ENCODE results near the gene SALL1.

The SALL1 gene

GRCh38 chr16:51139568-51139967, 11.5 kb downstream of the SALL1 start:
- no peaks in the 10 kb centered on the region for H3K27me3 ChIP-seq (ENCODE audit: control insufficient read depth, insufficient read depth, low read length)
- H3K9me3 ChIP-seq (ENCODE audit: control insufficient read depth, insufficient read depth, low read depth, low read length), result no peaks in the 10 kb centered on the region
- H3K4me1 ChIP-seq (ENCODE audit: control insufficient read depth, insufficient read depth, low read length), result peaks cover 16% of the 10 kb centered on the region
- H3K36me3 ChIP-seq (ENCODE audit: control insufficient read depth, insufficient read depth, low read length), result peaks cover 82% of the 10 kb centered on the region
- no peak overlapping the region for H3K4me3 ChIP-seq (ENCODE audit: low read depth, low read length)
- no peak overlapping the region for H3K27ac ChIP-seq (ENCODE audit: low read depth, low read length)
- no peak overlapping the region for H3K9ac ChIP-seq (ENCODE audit: low read length)

DNA sequence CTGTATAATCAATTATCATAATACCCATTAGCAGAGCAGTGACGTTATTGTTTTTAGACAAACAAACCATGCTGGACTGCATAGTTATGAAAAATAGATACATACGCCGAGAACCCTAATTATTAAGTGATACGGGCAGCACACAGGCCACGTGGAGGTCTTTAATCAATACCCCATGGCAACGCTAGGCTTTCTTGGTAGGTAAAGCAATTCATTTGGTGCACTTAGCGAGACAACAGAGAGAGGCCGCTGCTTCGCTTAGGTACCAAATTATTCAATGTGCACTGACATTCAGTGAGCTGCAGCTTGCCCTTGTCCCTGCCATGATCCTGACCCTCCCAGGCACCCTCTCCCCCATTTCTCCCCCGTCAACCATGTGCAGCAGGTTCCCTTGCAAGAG, 12.9 kb downstream of the SALL1 start:
- H3K36me3 ChIP-seq (ENCODE audit: control insufficient read depth, insufficient read depth, low read length), result peaks cover 80% of the 10 kb centered on the region
- H3K9ac ChIP-seq (ENCODE audit: low read length), result no peak overlapping the region
- H3K4me1 ChIP-seq (ENCODE audit: control insufficient read depth, insufficient read depth, low read length), result peaks cover 10% of the 10 kb centered on the region
- H3K4me3 ChIP-seq (ENCODE audit: low read depth, low read length), result no peak overlapping the region
- H3K27me3 ChIP-seq (ENCODE audit: control insufficient read depth, insufficient read depth, low read length), result no peaks in the 10 kb centered on the region
- no peaks in the 10 kb centered on the region for H3K9me3 ChIP-seq (ENCODE audit: control insufficient read depth, insufficient read depth, low read depth, low read length)
- no peak overlapping the region for H3K27ac ChIP-seq (ENCODE audit: low read depth, low read length)

- H3K4me1 ChIP-seq (ENCODE audit: control insufficient read depth, insufficient read depth, low read length), result peaks cover 17% of the 10 kb centered on the region
- H3K27ac ChIP-seq (ENCODE audit: low read depth, low read length), result no peak overlapping the region
- H3K9me3 ChIP-seq (ENCODE audit: control insufficient read depth, insufficient read depth, low read depth, low read length), result no peaks in the 10 kb centered on the region
- H3K36me3 ChIP-seq (ENCODE audit: control insufficient read depth, insufficient read depth, low read length), result peaks cover 70% of the 10 kb centered on the region
- no peaks in the 10 kb centered on the region for H3K27me3 ChIP-seq (ENCODE audit: control insufficient read depth, insufficient read depth, low read length)
- H3K9ac ChIP-seq (ENCODE audit: low read length), result no peak overlapping the region
- H3K4me3 ChIP-seq (ENCODE audit: low read depth, low read length), result no peak overlapping the region
These were observed 14.0 kb downstream of the SALL1 start for GRCh38 chr16:51137097-51137496.

- Histone ChIP-seq H3K27me3 (ENCODE audit: control insufficient read depth, insufficient read depth, low read length) (no peaks in the 10 kb centered on the region), H3K9ac (ENCODE audit: low read length) (no peak overlapping the region), H3K4me1 (ENCODE audit: control insufficient read depth, insufficient read depth, low read length) (peaks cover 17% of the 10 kb centered on the region), H3K4me3 (ENCODE audit: low read depth, low read length) (peak overlapping the region; percentile 61), H3K27ac (ENCODE audit: low read depth, low read length) (no peak overlapping the region), H3K36me3 (ENCODE audit: control insufficient read depth, insufficient read depth, low read length) (peaks cover 48% of the 10 kb centered on the region), H3K9me3 (ENCODE audit: control insufficient read depth, insufficient read depth, low read depth, low read length) (no peaks in the 10 kb centered on the region)
These were observed 16.2 kb downstream of the SALL1 start for GRCh38 chr16:51134876-51135275.

DNA sequence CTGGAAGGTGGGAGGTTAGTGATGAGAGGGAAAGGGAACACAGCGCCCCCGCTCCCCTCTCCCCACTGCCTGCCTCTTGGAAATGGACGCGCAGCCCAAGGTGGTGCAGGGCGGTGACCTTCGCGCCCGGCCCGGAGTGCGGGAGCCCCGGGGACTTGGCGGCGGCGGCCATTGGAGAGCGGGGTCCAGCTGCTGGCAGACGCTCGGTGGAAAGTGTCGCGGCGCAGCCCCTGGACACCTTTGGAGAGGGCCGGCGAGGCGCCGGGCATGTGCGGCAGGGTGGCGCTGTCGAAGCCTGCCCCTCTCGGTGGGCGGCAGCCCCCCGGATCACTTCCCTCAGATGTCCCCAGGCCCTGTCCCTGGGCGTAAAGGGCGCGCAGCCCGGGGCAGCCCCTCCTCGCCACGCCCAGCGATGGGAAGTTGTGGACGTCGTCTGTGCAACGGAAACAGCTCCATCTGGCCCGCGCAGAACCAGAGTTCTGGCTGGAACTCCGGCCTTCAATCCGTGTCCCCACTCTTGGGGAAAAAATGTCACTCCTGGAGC, 16.7 kb downstream of the SALL1 start:
- H3K4me3 ChIP-seq (ENCODE audit: low read depth, low read length), result peak overlapping the region; percentile 61
- peaks cover 18% of the 10 kb centered on the region for H3K4me1 ChIP-seq (ENCODE audit: control insufficient read depth, insufficient read depth, low read length)
- no peak overlapping the region for H3K9ac ChIP-seq (ENCODE audit: low read length)
- H3K9me3 ChIP-seq (ENCODE audit: control insufficient read depth, insufficient read depth, low read depth, low read length), result no peaks in the 10 kb centered on the region
- no peak overlapping the region for H3K27ac ChIP-seq (ENCODE audit: low read depth, low read length)
- H3K36me3 ChIP-seq (ENCODE audit: control insufficient read depth, insufficient read depth, low read length), result peaks cover 43% of the 10 kb centered on the region
- H3K27me3 ChIP-seq (ENCODE audit: control insufficient read depth, insufficient read depth, low read length), result no peaks in the 10 kb centered on the region

- H3K27me3 ChIP-seq (ENCODE audit: control insufficient read depth, insufficient read depth, low read length), result no peaks in the 10 kb centered on the region
- H3K27ac ChIP-seq (ENCODE audit: low read depth, low read length), result peak overlapping the region; percentile 49; the same call in 1 of the 2 replicates
- peaks cover 36% of the 10 kb centered on the region for H3K36me3 ChIP-seq (ENCODE audit: control insufficient read depth, insufficient read depth, low read length)
- H3K9me3 ChIP-seq (ENCODE audit: control insufficient read depth, insufficient read depth, low read depth, low read length), result no peaks in the 10 kb centered on the region
- H3K4me1 ChIP-seq (ENCODE audit: control insufficient read depth, insufficient read depth, low read length), result peaks cover 25% of the 10 kb centered on the region
- H3K9ac ChIP-seq (ENCODE audit: low read length), result no peak overlapping the region
- peak overlapping the region; percentile 61 for H3K4me3 ChIP-seq (ENCODE audit: low read depth, low read length)
These were observed 17.4 kb downstream of the SALL1 start for GRCh38 chr16:51133688-51134087.

- no peak overlapping the region for H3K9ac ChIP-seq (ENCODE audit: low read length)
- H3K9me3 ChIP-seq (ENCODE audit: control insufficient read depth, insufficient read depth, low read depth, low read length), result no peaks in the 10 kb centered on the region
- peaks cover 25% of the 10 kb centered on the region for H3K4me1 ChIP-seq (ENCODE audit: control insufficient read depth, insufficient read depth, low read length)
- peak overlapping the region; percentile 61 for H3K4me3 ChIP-seq (ENCODE audit: low read depth, low read length)
- H3K36me3 ChIP-seq (ENCODE audit: control insufficient read depth, insufficient read depth, low read length), result peaks cover 31% of the 10 kb centered on the region
- H3K27ac ChIP-seq (ENCODE audit: low read depth, low read length), result peak overlapping the region; percentile 49; the same call in 1 of the 2 replicates
- no peaks in the 10 kb centered on the region for H3K27me3 ChIP-seq (ENCODE audit: control insufficient read depth, insufficient read depth, low read length)
These were observed 17.9 kb downstream of the SALL1 start for GRCh38 chr16:51133183-51133582.

DNA sequence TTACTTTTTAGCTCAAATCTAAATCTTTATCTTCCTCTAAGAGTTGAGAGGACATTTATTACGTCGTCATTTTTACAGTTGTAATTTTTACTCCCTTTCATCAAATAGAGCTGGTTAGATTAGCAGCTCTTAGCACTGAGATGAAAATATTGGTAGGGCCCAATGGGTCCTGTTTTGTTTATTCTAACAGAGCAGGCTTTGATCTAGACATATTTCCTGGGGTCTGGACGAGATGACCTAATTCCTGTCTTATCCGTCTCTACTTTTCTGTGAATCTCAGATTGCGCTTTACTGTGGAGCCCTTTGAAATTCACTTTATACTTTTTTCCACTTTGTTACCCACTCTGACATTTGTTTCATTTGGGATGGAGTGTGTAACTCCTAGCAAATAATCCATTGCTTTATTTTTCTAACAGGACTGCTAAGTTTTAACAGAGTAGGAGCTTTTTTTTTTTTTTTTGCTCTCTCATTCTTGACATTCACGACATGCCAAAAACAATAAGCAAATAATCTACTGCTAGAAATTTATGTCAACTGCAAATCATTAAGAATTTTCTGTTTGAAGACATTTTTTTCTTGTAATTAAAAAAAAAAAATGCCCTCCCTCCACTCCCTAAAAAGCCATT, 18.5 kb downstream of the SALL1 start:
- peaks cover 25% of the 10 kb centered on the region for H3K4me1 ChIP-seq (ENCODE audit: control insufficient read depth, insufficient read depth, low read length)
- H3K27ac ChIP-seq (ENCODE audit: low read depth, low read length), result no peak overlapping the region
- no peak overlapping the region for H3K4me3 ChIP-seq (ENCODE audit: low read depth, low read length)
- no peaks in the 10 kb centered on the region for H3K27me3 ChIP-seq (ENCODE audit: control insufficient read depth, insufficient read depth, low read length)
- H3K9ac ChIP-seq (ENCODE audit: low read length), result no peak overlapping the region
- H3K9me3 ChIP-seq (ENCODE audit: control insufficient read depth, insufficient read depth, low read depth, low read length), result no peaks in the 10 kb centered on the region
- peaks cover 25% of the 10 kb centered on the region for H3K36me3 ChIP-seq (ENCODE audit: control insufficient read depth, insufficient read depth, low read length)

DNA sequence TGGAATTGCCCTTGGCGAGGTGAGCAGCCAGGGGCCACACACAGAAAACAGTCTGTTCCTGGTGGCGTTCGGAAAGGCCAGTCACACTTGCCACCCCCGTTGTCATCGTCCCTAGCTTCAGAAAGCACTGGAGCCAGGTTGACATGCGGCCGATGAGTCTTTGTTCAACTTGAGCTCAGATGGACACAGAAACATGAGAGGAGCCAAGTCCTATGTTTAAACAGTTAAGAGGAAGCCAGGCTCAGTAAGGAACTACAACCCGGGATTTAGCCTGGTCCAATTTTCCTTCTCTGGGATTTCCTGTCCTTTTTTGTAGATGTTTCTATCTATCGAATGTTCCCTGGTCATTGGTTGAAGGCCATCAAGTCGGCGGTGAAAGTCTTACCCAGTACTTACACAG, 19.5 kb downstream of the SALL1 start:
- peaks cover 16% of the 10 kb centered on the region; the same call in 1 of the 2 replicates for H3K36me3 ChIP-seq (ENCODE audit: control insufficient read depth, insufficient read depth, low read length)
- H3K27me3 ChIP-seq (ENCODE audit: control insufficient read depth, insufficient read depth, low read length), result no peaks in the 10 kb centered on the region
- no peak overlapping the region for H3K4me3 ChIP-seq (ENCODE audit: low read depth, low read length)
- H3K9me3 ChIP-seq (ENCODE audit: control insufficient read depth, insufficient read depth, low read depth, low read length), result no peaks in the 10 kb centered on the region
- H3K4me1 ChIP-seq (ENCODE audit: control insufficient read depth, insufficient read depth, low read length), result peaks cover 25% of the 10 kb centered on the region
- H3K27ac ChIP-seq (ENCODE audit: low read depth, low read length), result no peak overlapping the region
- no peak overlapping the region for H3K9ac ChIP-seq (ENCODE audit: low read length)

DNA sequence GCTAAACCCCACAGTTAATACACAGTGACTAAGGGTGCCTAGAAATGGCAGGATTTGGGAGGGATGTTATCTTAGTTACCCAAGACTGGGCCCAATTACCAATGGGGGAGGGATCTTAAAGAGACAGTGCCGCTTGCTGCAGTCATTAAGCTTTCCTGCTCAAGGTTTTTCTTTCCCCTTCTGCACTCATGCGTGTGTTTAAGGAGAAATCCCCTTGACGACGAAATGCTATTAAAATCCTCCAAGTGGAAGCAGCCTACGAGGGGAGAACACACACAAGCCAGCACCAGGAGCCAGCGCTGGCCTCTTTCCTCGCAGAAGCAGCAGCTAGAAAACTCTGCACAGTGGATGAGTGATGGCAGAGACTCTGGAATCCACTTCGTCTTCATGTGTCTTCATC, 22.0 kb downstream of the SALL1 start:
- Histone ChIP-seq H3K27ac (ENCODE audit: low read depth, low read length) (no peak overlapping the region), H3K4me1 (ENCODE audit: control insufficient read depth, insufficient read depth, low read length) (peaks cover 22% of the 10 kb centered on the region), H3K4me3 (ENCODE audit: low read depth, low read length) (no peak overlapping the region), H3K36me3 (ENCODE audit: control insufficient read depth, insufficient read depth, low read length) (no peaks in the 10 kb centered on the region), H3K9ac (ENCODE audit: low read length) (no peak overlapping the region), H3K9me3 (ENCODE audit: control insufficient read depth, insufficient read depth, low read depth, low read length) (no peaks in the 10 kb centered on the region), H3K27me3 (ENCODE audit: control insufficient read depth, insufficient read depth, low read length) (no peaks in the 10 kb centered on the region)

DNA sequence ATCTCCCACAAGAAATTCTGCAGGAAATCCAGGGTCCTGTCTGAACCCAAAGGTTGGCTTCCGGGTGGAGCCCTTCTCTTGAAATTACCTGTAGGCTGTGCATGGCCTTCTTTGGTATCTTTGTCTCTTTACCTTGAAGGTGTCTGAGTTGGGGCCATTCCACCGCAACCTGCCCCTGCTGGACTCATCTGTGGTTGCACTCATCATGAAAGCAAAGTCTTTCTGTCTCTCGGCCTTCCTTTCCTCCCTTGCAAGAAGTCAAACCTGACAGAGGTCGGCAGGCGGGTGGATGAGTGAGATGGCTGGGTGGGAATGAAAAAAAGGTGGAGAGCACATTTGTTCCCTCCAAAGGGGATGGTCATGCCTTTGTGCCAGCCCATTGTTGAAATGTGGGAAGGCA, 25.1 kb downstream of the SALL1 start:
- Histone ChIP-seq H3K9me3 (ENCODE audit: control insufficient read depth, insufficient read depth, low read depth, low read length) (no peaks in the 10 kb centered on the region), H3K4me1 (ENCODE audit: control insufficient read depth, insufficient read depth, low read length) (peaks cover 20% of the 10 kb centered on the region), H3K36me3 (ENCODE audit: control insufficient read depth, insufficient read depth, low read length) (no peaks in the 10 kb centered on the region), H3K27me3 (ENCODE audit: control insufficient read depth, insufficient read depth, low read length) (no peaks in the 10 kb centered on the region), H3K4me3 (ENCODE audit: low read depth, low read length) (no peak overlapping the region), H3K9ac (ENCODE audit: low read length) (no peak overlapping the region), H3K27ac (ENCODE audit: low read depth, low read length) (no peak overlapping the region)
